Measurements from ENCODE around the gene UBE2N.
"Not testable (repeated sequence)": the region's sequence is repeated elsewhere in the genome, so short reads cannot be mapped to it uniquely, and the experiment has no call there.

The UBE2N gene

DNA sequence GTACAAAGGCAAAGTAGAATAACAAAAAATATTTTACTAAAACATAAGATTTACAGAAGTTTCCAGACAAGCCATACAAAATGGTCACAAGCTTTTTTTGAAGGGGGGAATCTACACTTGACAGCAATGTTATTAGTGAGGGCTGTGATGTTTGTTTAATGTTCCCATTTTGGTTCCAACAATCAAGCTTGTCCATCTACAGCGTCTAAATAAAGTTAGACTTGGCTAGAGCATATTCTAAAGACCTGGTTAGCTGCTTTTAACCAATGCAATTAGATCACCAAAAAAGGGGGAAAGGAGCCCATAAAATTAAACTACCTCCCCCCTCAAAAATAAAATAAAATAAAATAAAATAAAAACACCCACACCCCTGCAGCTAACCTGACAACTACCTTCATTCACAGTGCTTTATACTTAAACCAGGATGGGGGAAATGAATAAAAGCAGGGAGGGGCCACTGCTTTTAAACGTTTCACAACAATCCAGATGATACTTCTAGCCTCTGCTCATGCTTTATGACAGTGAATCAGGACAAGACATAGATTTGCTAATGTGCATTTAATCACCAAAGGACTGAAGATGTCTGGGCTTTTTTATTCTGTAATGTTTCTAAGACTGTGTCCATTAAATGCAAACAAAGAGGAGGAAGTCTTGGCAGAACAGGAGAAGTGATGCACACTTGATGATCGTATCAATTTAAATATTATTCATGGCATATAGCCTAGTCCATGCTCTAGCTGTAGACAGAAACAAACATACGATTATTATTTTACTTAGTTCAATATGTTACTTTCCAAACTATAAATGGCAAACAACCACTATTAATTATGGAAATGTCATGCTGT, 32.2 kb downstream of the UBE2N start:
- not testable (repeated sequence) for DNase-seq

DNA sequence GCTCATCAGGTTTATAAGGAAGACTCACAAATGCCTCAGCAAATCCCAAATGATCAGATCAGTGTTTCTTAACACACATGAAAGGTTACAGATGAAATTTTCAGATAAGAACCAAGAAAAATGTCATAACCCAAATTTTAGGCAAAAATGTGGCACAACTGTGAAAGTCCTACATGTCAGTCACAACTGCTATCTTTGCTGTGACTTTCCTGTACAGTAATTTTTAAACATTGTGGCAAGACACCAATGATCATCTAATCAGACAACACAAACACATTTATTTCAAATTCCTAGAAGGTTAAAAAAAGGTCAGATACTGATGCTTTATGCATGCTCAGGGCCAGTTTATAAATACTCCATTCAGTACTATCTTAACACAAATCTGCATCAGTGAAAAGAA, 32.9 kb downstream of the UBE2N start:
- no peak for DNase-seq

DNA sequence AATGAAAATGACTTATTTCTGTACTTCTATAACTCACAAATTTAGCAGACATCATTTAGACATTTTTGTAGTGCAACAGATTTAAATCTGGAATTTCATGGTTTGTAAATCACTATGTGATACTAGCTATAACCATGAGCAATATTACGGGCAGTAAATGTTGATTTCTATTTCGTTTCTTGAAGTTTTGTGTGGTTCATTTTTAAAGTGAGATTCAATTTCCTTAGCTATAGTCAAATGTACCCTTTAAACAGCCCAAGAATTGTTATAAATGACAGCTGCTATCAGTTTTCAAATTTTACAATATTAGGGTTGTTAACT, 33.8 kb downstream of the UBE2N start:
- no peak for DNase-seq

DNA sequence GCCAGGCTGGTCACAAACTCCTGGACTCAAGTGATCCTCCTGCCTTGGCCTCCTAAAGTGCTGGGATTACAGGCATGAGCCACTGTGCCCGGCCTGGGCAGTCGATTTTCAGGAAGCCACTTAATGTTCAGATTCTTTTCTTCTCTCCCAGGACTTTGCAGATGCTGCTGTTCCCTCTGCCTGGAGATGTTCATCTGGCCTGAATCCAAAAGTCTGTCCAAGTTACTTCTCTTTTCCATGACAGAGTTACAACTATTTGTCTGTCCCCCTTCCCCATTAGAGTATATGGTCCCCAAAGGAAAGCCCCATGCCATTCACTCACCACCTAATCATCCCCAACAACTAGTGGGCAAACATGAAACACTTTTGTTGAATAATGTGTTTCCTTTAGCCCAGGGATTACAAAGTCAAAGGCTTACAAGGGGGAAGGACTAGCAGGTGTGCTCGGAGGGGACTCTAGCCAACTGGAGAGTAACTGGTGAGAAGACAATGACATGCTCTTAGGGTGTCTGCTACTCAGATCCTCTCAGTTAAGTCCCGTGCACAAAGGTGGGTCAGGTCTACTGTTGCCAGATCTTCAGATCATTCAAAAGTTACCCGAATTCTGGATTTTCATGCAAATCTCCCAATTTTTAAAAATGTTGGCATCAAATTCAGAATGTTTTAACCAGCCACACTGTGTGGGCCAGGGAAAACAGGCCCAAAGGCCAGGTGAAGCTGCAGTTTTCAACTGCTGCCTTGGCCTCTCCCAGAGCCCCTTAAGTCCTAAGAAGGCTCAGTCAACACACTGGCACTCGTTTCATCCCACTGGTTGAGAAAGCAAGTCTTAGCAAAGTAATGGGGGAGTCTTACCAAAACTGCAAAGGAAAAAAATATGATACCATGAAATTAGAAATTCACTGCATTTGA, 34.4 kb downstream of the UBE2N start:
- DNase-seq: no peak

DNA sequence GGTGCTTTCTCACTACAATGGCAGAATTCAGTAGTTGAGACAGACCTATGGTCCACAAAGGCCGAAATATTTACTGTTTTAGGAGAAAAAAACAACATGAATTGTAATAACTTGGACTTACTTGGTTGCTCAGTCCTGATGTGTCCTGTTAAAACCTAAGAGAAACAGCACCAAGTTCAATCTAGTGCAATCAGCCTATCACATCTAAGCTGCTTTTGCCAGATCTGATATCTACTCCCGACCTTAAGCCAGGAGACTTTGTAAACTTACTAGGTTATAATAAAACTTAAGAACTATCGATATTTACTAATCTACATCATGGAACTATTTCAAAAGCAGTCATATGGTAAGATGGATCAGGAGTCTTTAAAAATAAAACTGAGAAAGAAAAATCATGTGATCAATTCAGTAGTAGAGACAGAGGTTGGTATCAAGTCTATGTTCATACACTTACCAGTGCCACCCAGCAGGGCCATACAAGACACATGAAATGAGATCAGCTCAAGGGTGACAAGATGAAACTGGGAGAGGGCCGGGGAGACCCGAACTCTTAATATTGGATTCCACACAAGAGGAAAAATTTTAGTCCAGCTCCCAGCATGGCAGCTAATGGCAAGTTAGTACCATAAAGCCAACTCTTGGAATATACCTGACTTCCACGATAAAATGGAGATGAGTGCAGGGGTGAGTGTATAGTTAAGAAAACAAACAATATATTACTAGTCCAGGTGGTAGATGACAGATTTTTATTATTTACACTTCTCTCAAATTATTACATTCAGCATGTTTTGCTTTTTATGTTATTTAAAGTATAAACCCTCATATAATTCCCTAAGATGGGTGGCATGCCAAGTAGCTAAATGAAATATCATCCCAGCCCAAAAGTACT, 36.5 kb downstream of the UBE2N start:
- no peak for DNase-seq

DNA sequence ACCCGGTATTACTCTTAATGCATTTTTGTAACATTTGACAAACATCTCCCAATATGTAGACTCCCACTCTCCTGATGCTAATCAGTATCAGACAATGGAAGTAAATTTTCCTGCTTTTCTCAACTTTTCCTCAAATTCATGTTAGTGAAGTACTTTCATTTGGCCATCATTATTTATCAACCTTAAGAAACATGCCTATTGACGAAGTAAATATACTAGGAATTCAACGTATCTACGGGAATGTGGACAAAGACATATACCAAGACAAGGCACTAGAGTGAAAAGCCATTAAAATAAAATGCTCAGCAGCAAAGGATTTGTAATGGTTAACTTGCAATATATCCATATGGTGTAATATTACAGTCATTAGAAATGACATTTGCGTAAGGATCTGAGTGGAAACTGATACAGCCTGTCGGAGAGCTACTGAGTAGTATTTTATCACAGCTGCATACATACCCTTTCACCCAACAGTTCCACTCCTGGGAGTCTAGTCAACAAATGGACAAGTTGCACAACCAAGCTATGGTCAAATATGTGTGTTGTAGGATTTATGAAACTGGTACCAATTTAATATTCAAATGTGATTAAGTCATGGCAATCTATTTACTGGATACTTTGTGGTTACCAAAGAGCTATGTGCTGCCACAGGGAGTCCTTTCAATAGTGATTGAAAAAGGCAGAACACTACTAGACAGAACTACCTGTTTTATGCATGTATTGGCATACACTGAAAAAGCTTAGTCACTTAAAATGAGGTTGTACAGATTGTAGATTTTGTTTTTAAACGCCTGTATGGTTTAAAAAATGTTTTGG, 37.6 kb downstream of the UBE2N start:
- no peak for DNase-seq

DNA sequence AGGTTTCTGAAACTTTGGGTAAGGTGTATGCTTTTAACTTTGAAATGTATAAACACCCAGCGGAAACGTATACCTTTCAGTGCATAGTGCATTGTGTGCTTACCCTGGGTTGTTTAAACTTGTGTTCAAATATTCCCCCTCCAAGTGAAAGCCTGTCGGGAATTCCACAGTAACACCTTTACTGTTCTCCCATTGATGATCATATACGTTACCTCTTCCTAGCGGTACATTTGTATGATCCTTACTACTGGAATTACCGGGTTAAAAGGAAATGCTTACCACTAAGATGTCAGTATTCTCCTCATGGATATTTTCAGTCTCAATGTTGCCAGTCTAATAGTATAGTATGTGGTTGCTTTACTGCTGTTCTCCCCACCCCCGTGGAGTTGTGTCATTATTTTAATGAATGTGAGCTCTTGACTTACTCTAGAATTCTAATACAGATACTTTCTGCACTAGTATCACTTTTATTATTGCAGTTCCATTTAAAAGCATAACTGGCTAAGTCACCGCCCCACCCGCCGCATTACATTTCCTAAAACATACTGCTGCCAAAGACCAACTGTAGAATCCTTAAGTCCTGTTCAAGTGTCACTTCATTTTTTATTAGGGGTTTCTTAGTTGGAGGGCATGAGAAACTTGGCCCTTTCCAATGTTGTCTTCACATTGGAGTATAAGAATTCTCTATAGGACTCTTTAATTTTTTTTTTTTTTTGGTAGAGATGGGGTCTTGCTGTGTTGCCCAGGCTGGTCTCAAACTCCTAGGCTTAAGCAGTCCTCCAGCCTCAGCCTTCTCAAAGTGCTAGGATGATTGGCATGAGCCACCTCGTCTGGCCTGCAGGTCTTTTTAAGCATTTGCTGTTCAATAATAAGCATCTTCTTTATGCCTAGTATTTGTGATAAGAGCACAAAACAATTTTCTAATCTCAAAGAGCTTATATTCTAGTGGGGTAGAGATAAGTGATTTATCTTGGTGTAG, 39.1 kb downstream of the UBE2N start:
- DNase-seq: no peak

DNA sequence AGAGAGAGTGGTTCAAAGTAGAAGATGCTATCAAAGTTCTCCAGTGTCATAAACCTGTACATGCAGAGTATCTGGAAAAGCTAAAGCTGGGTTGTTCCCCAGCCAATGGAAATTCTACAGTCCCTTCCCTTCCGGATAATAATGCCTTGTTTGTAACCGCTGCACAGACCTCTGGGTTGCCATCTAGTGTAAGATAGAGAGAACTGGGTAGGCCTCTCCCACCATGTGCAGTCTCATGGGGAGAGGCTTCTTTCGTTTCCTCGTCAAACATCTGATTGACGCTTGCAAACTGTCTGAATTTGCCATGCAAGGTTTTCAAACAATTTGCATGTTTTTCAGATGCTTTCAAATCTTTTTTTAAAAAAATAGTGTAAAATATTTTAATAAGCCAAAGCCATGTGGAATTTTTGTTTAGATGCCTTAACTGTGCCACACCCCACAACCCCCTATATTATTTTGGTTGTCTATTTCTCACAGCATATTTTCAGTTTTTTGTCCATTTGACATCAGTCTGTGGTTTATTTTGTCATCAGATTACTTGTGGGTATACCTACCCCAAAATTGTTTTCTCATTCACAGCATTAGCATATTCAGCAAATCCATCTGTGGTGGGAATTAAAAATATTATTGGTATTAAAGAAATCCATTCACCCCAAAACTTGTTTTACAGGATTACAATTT, 42.4 kb downstream of the UBE2N start:
- not testable (repeated sequence) for DNase-seq

DNA sequence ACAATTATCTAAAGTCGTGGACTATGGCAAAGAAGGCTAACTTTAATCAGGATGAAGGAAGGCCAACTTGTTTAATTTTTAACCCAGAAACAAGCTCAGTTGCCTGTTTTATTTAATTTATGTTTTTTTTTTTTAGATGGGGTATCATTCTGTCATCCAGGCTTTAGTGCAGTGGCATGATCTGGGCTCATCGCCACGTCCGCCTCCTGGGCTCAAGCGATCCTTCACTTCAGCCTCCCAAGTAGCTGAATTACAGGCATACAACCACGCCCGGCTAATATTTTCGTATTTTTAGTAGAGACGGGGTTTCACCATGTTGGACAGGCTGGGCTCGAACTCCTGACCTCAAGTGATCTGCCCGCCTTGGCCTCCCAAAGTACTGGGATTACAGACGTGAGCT, 44.3 kb downstream of the UBE2N start:
- DNase-seq: no peak

DNA sequence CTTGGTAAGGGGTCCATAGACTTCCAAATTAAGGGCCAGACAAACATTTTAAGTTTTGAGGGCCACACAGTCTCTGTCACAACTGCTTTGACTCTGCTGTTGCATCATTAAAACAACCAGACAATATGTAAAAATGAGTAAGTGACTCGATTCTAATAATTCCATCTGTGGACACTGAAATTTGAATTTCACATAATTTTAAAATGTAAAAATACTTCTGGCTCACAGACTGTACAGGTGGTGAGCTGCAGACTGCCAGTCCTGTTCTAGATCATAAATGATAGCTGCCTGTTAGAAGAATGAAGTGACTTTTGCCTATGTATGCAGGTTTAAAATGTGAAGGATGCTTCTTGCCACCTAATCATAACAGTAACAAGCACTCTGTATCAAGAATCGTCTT, 48.3 kb downstream of the UBE2N start:
- DNase-seq: no peak

DNA sequence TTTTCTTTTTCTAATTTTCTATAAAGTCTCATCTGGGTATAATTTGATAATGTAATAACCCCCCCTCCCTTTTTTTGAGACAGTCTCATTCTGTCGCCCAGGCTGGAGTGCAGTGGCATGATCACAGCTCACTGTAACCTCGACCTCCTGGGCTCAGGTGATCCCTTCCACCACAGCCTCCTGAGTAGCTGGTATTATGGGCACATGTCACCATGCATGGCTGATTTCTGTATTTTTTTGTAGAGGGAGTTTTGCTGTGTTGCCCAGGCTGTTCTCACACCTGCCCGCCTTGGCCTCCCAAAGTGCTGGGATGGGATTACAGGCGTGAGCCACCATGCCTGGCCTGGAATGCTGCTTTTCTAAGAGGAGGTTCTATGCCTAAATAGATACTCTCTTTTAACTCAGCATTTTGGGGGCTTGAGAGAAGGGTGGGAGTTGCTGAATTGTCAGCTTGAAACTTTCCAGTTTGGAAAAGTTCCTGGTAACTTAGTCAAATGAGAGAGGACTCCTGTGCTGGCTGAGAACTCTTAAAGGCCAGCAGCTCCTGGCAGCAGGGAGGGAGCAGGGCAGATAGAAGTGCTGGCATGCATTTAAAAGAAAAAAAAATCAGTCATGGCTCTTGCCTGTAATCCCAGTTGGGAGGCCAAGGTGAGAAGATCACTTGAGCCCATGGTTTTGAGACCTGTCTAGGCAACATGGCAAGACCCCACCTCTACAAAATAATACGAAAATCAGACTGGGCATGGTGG, 51.0 kb downstream of the UBE2N start:
- no peak for DNase-seq

DNA sequence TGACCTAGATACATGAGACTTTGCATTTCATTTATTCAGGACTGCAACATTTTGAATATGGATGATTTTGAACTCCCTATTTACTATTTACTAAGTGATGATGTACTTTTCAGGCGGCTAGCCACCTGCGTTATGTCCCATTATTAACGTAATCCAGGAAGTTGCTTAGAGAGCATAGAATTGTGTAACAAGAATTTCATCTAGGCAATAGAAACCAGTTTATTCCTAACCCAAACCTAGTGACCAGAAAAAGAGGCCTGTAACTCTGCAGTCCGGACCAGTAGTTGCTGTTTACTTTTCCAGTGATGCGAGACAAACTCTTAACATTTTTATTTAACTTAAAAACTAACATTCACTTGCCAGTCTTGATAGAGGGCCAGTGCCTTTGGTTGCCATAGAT, 51.7 kb downstream of the UBE2N start:
- DNase-seq: no peak

DNA sequence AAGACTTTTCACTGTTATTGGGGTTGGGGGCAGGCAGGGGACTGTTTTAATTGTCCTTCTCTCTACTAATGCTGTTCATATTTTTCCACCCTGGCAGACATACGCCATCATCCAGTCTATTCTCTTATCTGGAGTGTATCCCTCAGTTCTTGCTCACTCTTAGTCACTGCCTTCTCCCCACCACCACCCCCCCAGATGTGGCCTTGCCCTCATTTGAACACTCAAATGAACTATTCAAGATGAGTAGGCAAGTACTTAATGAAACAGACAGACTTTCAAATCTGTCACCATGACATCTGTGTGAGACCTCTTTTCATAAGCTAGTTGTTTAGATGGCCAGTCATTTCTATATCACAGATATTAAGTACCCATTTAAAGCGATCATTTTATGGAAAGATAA, 54.0 kb downstream of the UBE2N start:
- no peak for DNase-seq

DNA sequence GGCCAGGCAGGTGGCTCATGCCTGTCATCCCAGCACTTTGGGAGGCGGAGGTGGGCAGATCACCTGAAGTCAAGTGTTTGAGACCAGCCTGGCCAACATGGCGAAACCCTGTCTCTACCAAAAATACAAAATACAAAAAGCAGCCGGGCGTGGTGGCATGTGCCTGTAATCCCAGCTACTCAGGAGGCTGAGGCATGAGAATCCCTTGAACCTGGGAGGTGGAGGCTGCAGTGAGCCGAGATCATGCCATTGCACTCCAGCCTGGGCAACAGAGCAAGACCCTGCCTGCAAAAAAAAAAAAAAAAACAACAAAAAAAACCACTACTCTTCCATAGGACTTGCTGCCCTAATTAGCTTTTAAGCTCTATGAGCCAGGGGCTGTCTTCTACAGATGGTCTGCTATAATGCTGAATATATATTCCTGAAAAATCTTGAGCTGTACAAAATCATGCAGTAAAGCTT, 59.7 kb downstream of the UBE2N start:
- DNase-seq: not testable (repeated sequence)

DNA sequence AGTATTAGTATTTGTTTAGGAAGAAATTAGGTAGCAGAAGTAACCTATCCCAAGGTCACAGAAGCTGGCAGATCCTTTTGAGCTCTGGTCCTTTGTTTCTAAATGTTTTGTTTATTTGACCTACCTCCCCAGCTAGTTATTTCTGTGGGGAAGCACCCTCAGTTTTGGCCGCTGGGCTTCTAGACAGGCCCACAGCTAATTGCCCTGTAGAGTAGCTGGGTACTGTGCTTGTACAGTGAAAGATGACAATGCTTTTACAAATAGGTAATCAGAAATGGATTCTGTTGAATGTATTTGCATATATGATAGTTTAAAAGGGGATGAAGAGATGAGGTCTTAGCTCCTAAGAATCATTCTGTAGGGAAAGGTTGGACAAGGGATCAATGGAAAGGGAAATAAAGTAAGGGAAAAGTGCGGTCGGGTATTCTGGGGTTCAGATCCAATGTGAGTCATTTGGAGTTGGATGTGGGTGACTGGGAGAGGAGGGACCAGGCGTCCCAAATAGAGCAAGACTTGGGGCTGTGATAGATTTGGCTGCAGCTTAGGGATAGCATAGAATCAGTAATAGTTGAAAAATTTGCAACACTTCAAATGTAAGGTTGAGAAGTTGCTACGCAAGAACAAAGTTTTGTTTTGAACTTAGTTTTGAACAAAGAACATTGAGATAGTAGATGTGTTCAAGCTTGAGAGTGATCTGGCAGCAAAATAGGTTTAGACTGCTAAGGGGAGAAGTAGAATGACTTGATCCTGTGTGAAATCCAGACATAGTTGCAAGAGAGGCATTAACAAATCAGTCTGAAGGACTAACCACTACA, 60.4 kb downstream of the UBE2N start:
- no peak for DNase-seq

DNA sequence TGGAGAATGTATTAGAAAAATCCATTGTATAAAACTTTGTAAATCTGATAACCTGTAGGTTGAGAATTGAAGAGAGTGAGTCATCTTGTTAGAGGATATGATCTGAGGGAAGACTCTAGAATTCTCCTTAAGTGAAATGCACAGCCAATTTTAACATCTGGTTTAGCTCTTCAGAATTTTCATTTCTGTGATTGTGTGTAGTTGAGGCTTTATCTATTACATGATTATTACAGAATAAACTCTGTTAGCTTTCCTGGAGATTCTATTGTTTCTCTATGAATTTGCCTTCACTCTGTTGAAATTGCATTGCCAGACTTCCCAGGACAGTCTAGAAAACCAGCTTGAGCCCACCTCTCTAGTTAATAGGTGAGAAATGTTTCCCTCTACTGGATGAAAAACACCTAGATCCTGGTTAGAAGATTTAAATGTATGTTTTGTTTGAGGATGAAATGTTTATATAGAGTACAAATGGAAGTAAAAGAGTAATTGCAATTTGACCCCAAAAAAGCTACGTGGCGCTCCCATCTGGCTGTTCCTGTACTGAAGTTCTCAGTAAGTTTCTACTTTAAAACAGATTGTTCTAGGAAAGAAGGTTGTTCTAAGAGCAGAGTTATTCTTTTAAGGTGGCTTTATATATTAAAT, 61.1 kb downstream of the UBE2N start:
- DNase-seq: no peak

DNA sequence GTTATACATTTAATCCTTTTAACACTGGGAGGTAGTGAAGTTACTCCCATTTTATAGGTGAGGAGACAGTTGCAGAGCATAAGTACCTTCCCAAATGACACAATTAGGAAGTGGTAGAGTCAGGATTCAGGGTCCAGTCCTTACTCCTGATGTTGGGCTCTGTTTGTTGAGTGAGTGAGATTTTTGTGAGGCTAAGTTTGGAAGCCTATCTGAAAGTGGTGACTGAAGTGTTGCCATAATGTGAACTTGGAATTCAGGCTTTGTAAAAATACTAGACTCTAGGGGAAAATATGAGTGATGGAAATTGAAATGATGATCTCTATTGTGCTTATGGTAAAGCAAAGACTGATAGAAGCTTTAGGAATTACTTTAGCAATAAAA, 61.8 kb downstream of the UBE2N start:
- no peak for DNase-seq

DNA sequence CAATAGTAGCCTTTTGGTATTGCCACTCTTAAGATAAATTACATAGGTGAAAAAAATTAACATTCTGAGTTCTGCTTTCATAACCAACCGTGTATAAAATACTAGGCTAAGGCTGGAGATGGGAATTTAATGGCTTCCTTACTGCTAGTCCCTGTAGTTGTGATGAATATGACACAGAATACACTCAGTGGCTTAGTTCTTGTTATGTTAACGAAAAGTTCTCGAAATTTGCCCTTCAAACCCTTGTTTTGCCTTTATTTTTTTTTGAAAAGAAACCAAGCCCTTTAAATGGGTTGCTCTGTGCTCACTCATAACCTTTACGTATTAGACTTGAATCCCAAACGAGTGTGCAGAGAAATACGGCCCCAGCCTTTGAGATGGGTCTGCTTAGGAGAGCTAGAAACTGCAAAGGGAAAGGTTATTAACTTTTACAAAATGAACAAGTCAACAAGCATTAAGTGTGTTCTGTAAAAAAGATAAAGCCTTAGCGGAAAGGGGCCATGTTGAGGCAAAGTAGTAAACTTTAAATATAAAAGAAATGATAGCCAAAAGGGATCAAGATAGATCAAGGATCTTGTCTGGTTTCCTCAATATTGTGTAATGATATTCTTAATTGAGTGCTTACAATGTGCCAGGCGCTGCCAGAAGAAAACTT, 62.3 kb downstream of the UBE2N start:
- no peak for DNase-seq
